Epithelial cell of proximal tubule (primary cell): ENCODE results near the gene SORCS2. TPM values are rescaled to one million over a fixed set of nuclear protein-coding genes. Genes with fewer than 3 reads are reported as not detected.
A peak's percentile ranks its signal among the peaks of the same experiment; 100 is the strongest.

ENCODE experiments used
- DNase-seq: peaks from one replicate; pipeline ENCODE4 v3.0.0-alpha.2; 2011; ENCODE audit warnings: low read depth
- H3K4me3 ChIP-seq: 2 replicates; pipeline ENCODE4 v1.5.1; 2011; ENCODE audit warnings: low read depth, mild to moderate bottlenecking, low read length
- CTCF ChIP-seq: conservative IDR thresholded peaks from 2 replicates; pipeline ENCODE4 v1.5.1; 2012; ENCODE audit warnings: low read depth, mild to moderate bottlenecking, low read length
- total RNA-seq: library from RNA; depleted of rRNA; stranded (reverse); fragments of >200 nt; gene quantifications from 2 replicates; pipeline ENCODE4 v1.2.3, GENCODE V29; 2015

Gene SORCS2
- total RNA-seq, 1 donor from 2014 or later = 0.29 TPM

- TF ChIP-seq CTCF = no peak
- H3K4me3 ChIP-seq = no peak overlapping the region
- DNase-seq = no peak
Observed at GRCh38 chr4:7155590-7156071, 36.7 kb upstream of the SORCS2 start.

- DNase-seq = no peak
- no peak for TF ChIP-seq CTCF
- H3K4me3 ChIP-seq = no peak overlapping the region
Observed at GRCh38 chr4:7156328-7156727, 36.0 kb upstream of the SORCS2 start.

GRCh38 chr4:7156761-7157488 lies 35.4 kb upstream of the SORCS2 start:
- TF ChIP-seq CTCF = peak; percentile 53
- H3K4me3 ChIP-seq = no peak overlapping the region
- DNase-seq = no peak

GRCh38 chr4:7157666-7158065 lies 34.7 kb upstream of the SORCS2 start:
- TF ChIP-seq CTCF = no peak
- no peak for DNase-seq
- H3K4me3 ChIP-seq = no peak overlapping the region

- no peak overlapping the region for H3K4me3 ChIP-seq
- no peak for TF ChIP-seq CTCF
- DNase-seq = no peak
Observed at GRCh38 chr4:7158081-7158750, 34.1 kb upstream of the SORCS2 start.

- no peak overlapping the region for H3K4me3 ChIP-seq
- TF ChIP-seq CTCF = no peak
- no peak for DNase-seq
Observed at GRCh38 chr4:7158991-7159390, 33.3 kb upstream of the SORCS2 start.
